Liver (tissue), 9 donors: ENCODE results near the gene TNFSF4. TPM values are rescaled to one million over a fixed set of nuclear protein-coding genes. Genes with fewer than 3 reads are reported as not detected.

Experiments used
- DNase-seq: peaks from one replicate; pipeline ENCODE4 v3.0.0-alpha.2; 2017; ENCODE audit warnings: low spot score
- H3K27ac ChIP-seq, 2 donors: one replicate each; pipeline ENCODE4 v1.7.0; 2013; ENCODE audit warnings: inconsistent platforms in 2 of 2, low read length in 2 of 2, control low read depth in 1 of 2, low read depth in 1 of 2, mild to moderate bottlenecking in 1 of 2
- H3K27me3 ChIP-seq, 4 donors: one replicate each; pipeline versions ENCODE4 v1.6.1 to v1.7.0; 2013; ENCODE audit warnings: low read length in 3 of 4, inconsistent platforms in 1 of 4, mild to moderate bottlenecking in 1 of 4, moderate library complexity in 1 of 4; ENCODE audit not compliant: control insufficient read depth in 4 of 4, insufficient read depth in 4 of 4
- H3K36me3 ChIP-seq, 4 donors: one replicate each; pipeline versions ENCODE4 v1.6.1 to v1.7.0; 2013; ENCODE audit warnings: low read length in 3 of 4, mild to moderate bottlenecking in 3 of 4, low read depth in 1 of 4, moderate library complexity in 1 of 4; ENCODE audit not compliant: control insufficient read depth in 4 of 4, insufficient read depth in 3 of 4
- H3K4me1 ChIP-seq, 4 donors: one replicate each; pipeline versions ENCODE4 v1.6.1 to v1.7.0; 2013; ENCODE audit warnings: low read length in 3 of 4, mild to moderate bottlenecking in 3 of 4, moderate library complexity in 1 of 4; ENCODE audit not compliant: control insufficient read depth in 4 of 4, insufficient read depth in 4 of 4
- H3K4me3 ChIP-seq, 3 donors: one replicate each; pipeline versions ENCODE4 v1.6.1 to v1.7.0; 2013; ENCODE audit warnings: low read length in 3 of 3, control low read depth in 1 of 3, low read depth in 1 of 3, mild to moderate bottlenecking in 1 of 3
- H3K9ac ChIP-seq, 2 donors: one replicate each; pipeline ENCODE4 v1.7.0; 2013; ENCODE audit warnings: low read length in 2 of 2, mild to moderate bottlenecking in 2 of 2, moderate library complexity in 2 of 2, control low read depth in 1 of 2, low read depth in 1 of 2
- H3K9me3 ChIP-seq, 4 donors: one replicate each; pipeline versions ENCODE4 v1.6.1 to v1.7.0; 2013; ENCODE audit warnings: low read length in 3 of 4; ENCODE audit not compliant: control insufficient read depth in 4 of 4
- ATF3 ChIP-seq: IDR thresholded peaks from 2 replicates; pipeline ENCODE4 v1.6.1; 2016; ENCODE audit warnings: antibody characterized with exemption
- EGR1 ChIP-seq, 2 donors: IDR thresholded peaks; 2 replicates each; pipeline ENCODE4 v1.6.1; 2016 to 2018; ENCODE audit warnings: antibody characterized with exemption in 2 of 2, low read depth in 2 of 2
- FOXA1 ChIP-seq: IDR thresholded peaks from 2 replicates; pipeline ENCODE4 v1.6.1; 2016; ENCODE audit warnings: antibody characterized with exemption
- FOXA2 ChIP-seq: IDR thresholded peaks from 2 replicates; pipeline ENCODE4 v1.6.1; 2016; ENCODE audit warnings: antibody characterized with exemption
- GABPA ChIP-seq, 2 donors: IDR thresholded peaks in 1 of 2; conservative IDR thresholded peaks in 1 of 2; 2 replicates each; pipeline ENCODE4 v1.6.1; 2016; ENCODE audit warnings: antibody characterized with exemption in 2 of 2, mild to moderate bottlenecking in 1 of 2, moderate library complexity in 1 of 2
- HNF4A ChIP-seq, 2 donors: conservative IDR thresholded peaks; 2 replicates each; pipeline ENCODE4 v1.6.1; 2016; ENCODE audit warnings: antibody characterized with exemption in 2 of 2, mild to moderate bottlenecking in 2 of 2
- HNF4G ChIP-seq: IDR thresholded peaks from 2 replicates; pipeline ENCODE4 v1.6.1; 2016; ENCODE audit warnings: antibody characterized with exemption
- JUND ChIP-seq, 2 donors: IDR thresholded peaks; 2 replicates each; pipeline ENCODE4 v1.6.1; 2016; ENCODE audit warnings: antibody characterized with exemption in 2 of 2
- RAD21 ChIP-seq, 2 donors: IDR thresholded peaks; 2 replicates each; pipeline ENCODE4 v1.6.1; 2016; ENCODE audit warnings: antibody characterized with exemption in 2 of 2, mild to moderate bottlenecking in 2 of 2
- REST ChIP-seq: IDR thresholded peaks from 2 replicates; pipeline ENCODE4 v1.6.1; 2016; ENCODE audit warnings: antibody characterized with exemption, mild to moderate bottlenecking
- RXRA ChIP-seq, 2 donors: IDR thresholded peaks; 2 replicates each; pipeline ENCODE4 v1.6.1; 2017 to 2018; ENCODE audit warnings: antibody characterized with exemption in 2 of 2, mild to moderate bottlenecking in 1 of 2
- TAF1 ChIP-seq: conservative IDR thresholded peaks from 2 replicates; pipeline ENCODE4 v1.6.1; 2016; ENCODE audit warnings: antibody characterized with exemption, mild to moderate bottlenecking
- ZBTB33 ChIP-seq: IDR thresholded peaks from 2 replicates; pipeline ENCODE4 v1.6.1; 2016; ENCODE audit warnings: antibody characterized with exemption
- WGBS: extraction: QIAGEN DNeasy Blood & Tissue Kit; methylation state at CpG from one replicate; pipeline ENCODE4 v1.1.7; 2013; 5-methylcytosine and 5-hydroxymethylcytosine counted together
- polyA plus RNA-seq, 2 donors: library from polyadenylated mRNA; stranded (reverse) in 1 of 2; unstranded in 1 of 2; fragments of 200-250 nt in 1 of 2; fragments of >200 nt in 1 of 2; fragmentation: Nextera tagmentation in 1 of 2; extraction: Ambion mirVana in 1 of 2; gene quantifications; one replicate each; pipeline versions ENCODE4 v1.2.1 to v1.2.3, GENCODE V29; 2013 to 2015
- total RNA-seq, 2 donors: library from RNA; depleted of rRNA; stranded (reverse); fragments of >200 nt; gene quantifications; one replicate each; pipeline ENCODE4 v1.2.3, GENCODE V29; 2014
- donor health status: healthy.
- donor health status: healthy.
- donor health status: healthy.
- donor health status: healthy.
- donor health status: healthy.

The TNFSF4 gene
- total and polyA plus RNA-seq, 4 donors = 0.18 to 2.1 (median 0.45) TPM

GRCh38 chr1:173241528-173242347 lies 34.6 kb upstream of the TNFSF4 start:
- no peak overlapping the region for H3K9ac ChIP-seq
- H3K27ac ChIP-seq = no peak overlapping the region
- no peaks in the 10 kb centered on the region for H3K36me3 ChIP-seq
- TF ChIP-seq REST = no peak
- no peak for TF ChIP-seq GABPA (IDR thresholded peaks at IDR 0.05 in 1 of 2, conservative IDR thresholded peaks at IDR 0.05 in 1 of 2)
- no peak for TF ChIP-seq RAD21 (IDR thresholded peaks at IDR 0.05)
- peaks cover 4 to 12% (median 8%) of the 10 kb centered on the region in 4 donors for H3K9me3 ChIP-seq
- H3K4me3 ChIP-seq = peak overlapping the region in 1 of 3 donors; percentile 29
- H3K27me3 ChIP-seq = no peaks in the 10 kb centered on the region
- 92% methylated on average over 6 of the region's 6 CpGs for WGBS
- no peaks in the 10 kb centered on the region for H3K4me1 ChIP-seq
- no peak for DNase-seq

- H3K27me3 ChIP-seq = no peaks in the 10 kb centered on the region
- H3K9ac ChIP-seq = no peak overlapping the region
- peaks cover 4 to 12% (median 8%) of the 10 kb centered on the region in 4 donors for H3K9me3 ChIP-seq
- DNase-seq = no peak
- H3K4me1 ChIP-seq = no peaks in the 10 kb centered on the region
- H3K4me3 ChIP-seq = no peak overlapping the region
- no peak for TF ChIP-seq JUND (IDR thresholded peaks at IDR 0.05)
- no peak for TF ChIP-seq TAF1
- no peak for TF ChIP-seq HNF4A (conservative IDR thresholded peaks at IDR 0.05)
- TF ChIP-seq EGR1 (IDR thresholded peaks at IDR 0.05; ENCODE audit: low read depth in 2 of 2) = no peak
- TF ChIP-seq ZBTB33 = no peak
- H3K36me3 ChIP-seq = no peaks in the 10 kb centered on the region
- H3K27ac ChIP-seq = no peak overlapping the region
Observed at GRCh38 chr1:173240609-173241008, 33.5 kb upstream of the TNFSF4 start.

GRCh38 chr1:173239058-173239457 lies 31.9 kb upstream of the TNFSF4 start:
- H3K27me3 ChIP-seq = no peaks in the 10 kb centered on the region
- H3K4me3 ChIP-seq = no peak overlapping the region
- no peak for DNase-seq
- 94% methylated on average over 2 of the region's 2 CpGs for WGBS
- no peaks in the 10 kb centered on the region for H3K4me1 ChIP-seq
- no peak overlapping the region for H3K27ac ChIP-seq
- H3K36me3 ChIP-seq = no peaks in the 10 kb centered on the region
- no peak overlapping the region for H3K9ac ChIP-seq
- peaks cover 4 to 11% (median 8%) of the 10 kb centered on the region in 4 donors for H3K9me3 ChIP-seq
- TF ChIP-seq FOXA1 (no peak), HNF4A (conservative IDR thresholded peaks at IDR 0.05) (no peak), RAD21 (IDR thresholded peaks at IDR 0.05) (no peak), ATF3 (no peak), HNF4G (no peak), EGR1 (IDR thresholded peaks at IDR 0.05; ENCODE audit: low read depth in 2 of 2) (no peak), JUND (IDR thresholded peaks at IDR 0.05) (no peak), FOXA2 (no peak), RXRA (IDR thresholded peaks at IDR 0.05) (no peak), ZBTB33 (no peak), GABPA (IDR thresholded peaks at IDR 0.05 in 1 of 2, conservative IDR thresholded peaks at IDR 0.05 in 1 of 2) (no peak), REST (no peak)
